Measurements from ENCODE around the gene GNAT1.
"Not testable (repeated sequence)": the region's sequence is repeated elsewhere in the genome, so short reads cannot be mapped to it uniquely, and the experiment has no call there.

Gene GNAT1

DNA sequence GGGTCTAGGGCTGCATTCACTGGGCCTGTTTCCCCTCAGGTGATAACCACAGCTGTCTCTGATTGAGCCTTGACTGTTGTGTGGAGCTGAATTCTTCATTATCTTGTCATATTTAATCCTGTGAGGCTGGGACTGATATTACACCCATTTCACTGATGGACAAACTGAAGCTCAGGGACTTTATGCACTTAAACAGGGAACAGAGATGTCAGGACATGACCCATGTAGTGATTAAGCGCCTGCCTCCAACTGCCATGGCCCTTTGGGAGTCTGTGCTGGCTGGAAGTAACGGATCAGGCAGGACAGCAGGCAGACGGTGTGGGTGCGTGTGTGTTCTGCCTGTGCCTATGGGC, 52.1 kb downstream of the GNAT1 start:
- DNase-seq, result no peak

- not testable (repeated sequence) for DNase-seq
These were observed 53.4 kb downstream of the GNAT1 start for GRCh38 chr3:50244813-50245212.

GRCh38 chr3:50245251-50245745, 53.9 kb downstream of the GNAT1 start:
- no peak for DNase-seq

DNA sequence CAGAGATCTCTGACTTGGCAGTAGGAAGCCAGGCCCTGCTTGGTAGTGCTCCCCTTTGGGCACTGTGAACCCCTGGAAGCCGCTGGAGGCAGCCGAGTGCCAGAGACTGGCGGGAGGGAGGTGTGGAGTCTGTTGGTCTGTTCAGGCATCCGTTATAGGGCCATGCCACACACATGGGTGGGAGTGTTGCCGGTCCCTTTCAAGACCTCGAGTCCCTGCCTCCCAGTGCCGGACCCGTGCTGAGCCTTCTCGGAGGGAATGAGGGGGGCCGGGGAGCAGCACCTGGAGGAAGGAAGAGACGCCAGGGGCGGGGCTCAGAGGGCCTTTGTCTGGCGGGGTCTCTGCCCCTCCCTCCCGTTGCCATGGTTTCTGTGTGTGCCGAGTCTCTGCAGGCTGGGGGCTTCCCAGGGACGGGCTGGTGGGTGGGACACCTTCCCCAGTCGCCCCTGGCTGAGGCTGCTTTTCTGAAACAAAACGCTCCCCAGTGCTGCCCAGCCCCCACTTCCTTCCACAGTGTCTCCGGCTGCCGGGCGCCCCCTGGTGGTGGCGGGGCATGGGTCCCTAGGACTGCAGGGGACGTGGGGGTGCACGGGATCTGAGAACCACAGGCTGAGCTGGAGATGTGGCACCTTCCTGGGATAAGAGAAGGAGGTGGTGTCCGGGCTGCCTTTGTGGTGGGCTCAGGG, 54.6 kb downstream of the GNAT1 start:
- DNase-seq, result peak; percentile 34

GRCh38 chr3:50246517-50246954, 55.1 kb downstream of the GNAT1 start:
- DNase-seq, result no peak
